ENCODE data around the gene TRMT2B. TPM values are rescaled to one million over a fixed set of nuclear protein-coding genes. Genes with fewer than 3 reads are reported as not detected.
"Not testable (repeated sequence)": the region's sequence is repeated elsewhere in the genome, so short reads cannot be mapped to it uniquely, and the experiment has no call there.

TRMT2B gene
- total and polyA plus RNA-seq, 2 experiments from 2014 or later = 5.4 to 18.6 TPM

DNA sequence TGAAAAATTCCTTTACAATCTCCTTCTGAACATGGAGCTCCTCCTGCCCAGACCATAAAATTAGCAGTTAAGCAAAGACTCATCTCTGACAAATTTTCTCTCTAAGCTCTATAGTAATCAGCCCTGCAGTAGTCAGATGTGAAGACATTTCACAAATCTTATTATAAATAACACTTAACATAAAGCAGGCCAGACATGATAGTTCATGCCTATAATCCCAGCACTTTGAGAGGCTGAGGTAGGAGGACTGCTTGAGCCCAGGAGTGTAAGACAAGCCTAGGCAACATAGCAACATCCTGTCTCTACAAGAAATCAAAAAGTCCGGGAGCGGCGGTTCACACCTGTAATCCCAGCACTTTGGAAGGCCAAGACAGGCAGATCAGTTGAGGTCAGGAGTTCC lies 29.9 kb downstream of the TRMT2B start:
- Histone ChIP-seq H3K79me2 (replicated peaks; ENCODE audit: insufficient read depth) (no peaks in the 10 kb centered on the region), H3K27ac (ENCODE audit: low read depth) (no peak overlapping the region), H3K4me3 (no peak overlapping the region), H3F3A (replicated peaks; ENCODE audit: low read depth) (no peaks in the 10 kb centered on the region), H3K9me2 (ENCODE audit: insufficient read depth) (no peaks in the 10 kb centered on the region), H3K36me3 (ENCODE audit: insufficient read depth) (no peaks in the 10 kb centered on the region), H4K20me1 (replicated peaks; ENCODE audit: insufficient read depth) (no peaks in the 10 kb centered on the region), H3K4me2 (no peak overlapping the region), H3K27me3 (ENCODE audit: insufficient read depth) (no peaks in the 10 kb centered on the region), H2AFZ (no peak overlapping the region), H3K4me1 (ENCODE audit: insufficient read depth) (no peaks in the 10 kb centered on the region)
- no peak for DNase-seq (ENCODE audit: low spot score)
- TF ChIP-seq, protein P1, sequence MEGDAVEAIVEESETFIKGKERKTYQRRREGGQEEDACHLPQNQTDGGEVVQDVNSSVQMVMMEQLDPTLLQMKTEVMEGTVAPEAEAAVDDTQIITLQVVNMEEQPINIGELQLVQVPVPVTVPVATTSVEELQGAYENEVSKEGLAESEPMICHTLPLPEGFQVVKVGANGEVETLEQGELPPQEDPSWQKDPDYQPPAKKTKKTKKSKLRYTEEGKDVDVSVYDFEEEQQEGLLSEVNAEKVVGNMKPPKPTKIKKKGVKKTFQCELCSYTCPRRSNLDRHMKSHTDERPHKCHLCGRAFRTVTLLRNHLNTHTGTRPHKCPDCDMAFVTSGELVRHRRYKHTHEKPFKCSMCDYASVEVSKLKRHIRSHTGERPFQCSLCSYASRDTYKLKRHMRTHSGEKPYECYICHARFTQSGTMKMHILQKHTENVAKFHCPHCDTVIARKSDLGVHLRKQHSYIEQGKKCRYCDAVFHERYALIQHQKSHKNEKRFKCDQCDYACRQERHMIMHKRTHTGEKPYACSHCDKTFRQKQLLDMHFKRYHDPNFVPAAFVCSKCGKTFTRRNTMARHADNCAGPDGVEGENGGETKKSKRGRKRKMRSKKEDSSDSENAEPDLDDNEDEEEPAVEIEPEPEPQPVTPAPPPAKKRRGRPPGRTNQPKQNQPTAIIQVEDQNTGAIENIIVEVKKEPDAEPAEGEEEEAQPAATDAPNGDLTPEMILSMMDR (conservative IDR thresholded peaks at IDR 0.05; ENCODE audit: low read depth in 2 of 2) = no peak
- TF ChIP-seq ZNF331 (CRISPR knock-in tag; IDR thresholded peaks at IDR 0.05; ENCODE audit: low read depth) = no peak
- no peak for TF ChIP-seq EZH2phosphoT487 (IDR thresholded peaks at IDR 0.05; ENCODE audit: unreplicated experiment)
- no peak for TF ChIP-seq NANOG (IDR thresholded peaks at IDR 0.05; ENCODE audit: borderline replicate concordance)
- TF ChIP-seq, protein P2, sequence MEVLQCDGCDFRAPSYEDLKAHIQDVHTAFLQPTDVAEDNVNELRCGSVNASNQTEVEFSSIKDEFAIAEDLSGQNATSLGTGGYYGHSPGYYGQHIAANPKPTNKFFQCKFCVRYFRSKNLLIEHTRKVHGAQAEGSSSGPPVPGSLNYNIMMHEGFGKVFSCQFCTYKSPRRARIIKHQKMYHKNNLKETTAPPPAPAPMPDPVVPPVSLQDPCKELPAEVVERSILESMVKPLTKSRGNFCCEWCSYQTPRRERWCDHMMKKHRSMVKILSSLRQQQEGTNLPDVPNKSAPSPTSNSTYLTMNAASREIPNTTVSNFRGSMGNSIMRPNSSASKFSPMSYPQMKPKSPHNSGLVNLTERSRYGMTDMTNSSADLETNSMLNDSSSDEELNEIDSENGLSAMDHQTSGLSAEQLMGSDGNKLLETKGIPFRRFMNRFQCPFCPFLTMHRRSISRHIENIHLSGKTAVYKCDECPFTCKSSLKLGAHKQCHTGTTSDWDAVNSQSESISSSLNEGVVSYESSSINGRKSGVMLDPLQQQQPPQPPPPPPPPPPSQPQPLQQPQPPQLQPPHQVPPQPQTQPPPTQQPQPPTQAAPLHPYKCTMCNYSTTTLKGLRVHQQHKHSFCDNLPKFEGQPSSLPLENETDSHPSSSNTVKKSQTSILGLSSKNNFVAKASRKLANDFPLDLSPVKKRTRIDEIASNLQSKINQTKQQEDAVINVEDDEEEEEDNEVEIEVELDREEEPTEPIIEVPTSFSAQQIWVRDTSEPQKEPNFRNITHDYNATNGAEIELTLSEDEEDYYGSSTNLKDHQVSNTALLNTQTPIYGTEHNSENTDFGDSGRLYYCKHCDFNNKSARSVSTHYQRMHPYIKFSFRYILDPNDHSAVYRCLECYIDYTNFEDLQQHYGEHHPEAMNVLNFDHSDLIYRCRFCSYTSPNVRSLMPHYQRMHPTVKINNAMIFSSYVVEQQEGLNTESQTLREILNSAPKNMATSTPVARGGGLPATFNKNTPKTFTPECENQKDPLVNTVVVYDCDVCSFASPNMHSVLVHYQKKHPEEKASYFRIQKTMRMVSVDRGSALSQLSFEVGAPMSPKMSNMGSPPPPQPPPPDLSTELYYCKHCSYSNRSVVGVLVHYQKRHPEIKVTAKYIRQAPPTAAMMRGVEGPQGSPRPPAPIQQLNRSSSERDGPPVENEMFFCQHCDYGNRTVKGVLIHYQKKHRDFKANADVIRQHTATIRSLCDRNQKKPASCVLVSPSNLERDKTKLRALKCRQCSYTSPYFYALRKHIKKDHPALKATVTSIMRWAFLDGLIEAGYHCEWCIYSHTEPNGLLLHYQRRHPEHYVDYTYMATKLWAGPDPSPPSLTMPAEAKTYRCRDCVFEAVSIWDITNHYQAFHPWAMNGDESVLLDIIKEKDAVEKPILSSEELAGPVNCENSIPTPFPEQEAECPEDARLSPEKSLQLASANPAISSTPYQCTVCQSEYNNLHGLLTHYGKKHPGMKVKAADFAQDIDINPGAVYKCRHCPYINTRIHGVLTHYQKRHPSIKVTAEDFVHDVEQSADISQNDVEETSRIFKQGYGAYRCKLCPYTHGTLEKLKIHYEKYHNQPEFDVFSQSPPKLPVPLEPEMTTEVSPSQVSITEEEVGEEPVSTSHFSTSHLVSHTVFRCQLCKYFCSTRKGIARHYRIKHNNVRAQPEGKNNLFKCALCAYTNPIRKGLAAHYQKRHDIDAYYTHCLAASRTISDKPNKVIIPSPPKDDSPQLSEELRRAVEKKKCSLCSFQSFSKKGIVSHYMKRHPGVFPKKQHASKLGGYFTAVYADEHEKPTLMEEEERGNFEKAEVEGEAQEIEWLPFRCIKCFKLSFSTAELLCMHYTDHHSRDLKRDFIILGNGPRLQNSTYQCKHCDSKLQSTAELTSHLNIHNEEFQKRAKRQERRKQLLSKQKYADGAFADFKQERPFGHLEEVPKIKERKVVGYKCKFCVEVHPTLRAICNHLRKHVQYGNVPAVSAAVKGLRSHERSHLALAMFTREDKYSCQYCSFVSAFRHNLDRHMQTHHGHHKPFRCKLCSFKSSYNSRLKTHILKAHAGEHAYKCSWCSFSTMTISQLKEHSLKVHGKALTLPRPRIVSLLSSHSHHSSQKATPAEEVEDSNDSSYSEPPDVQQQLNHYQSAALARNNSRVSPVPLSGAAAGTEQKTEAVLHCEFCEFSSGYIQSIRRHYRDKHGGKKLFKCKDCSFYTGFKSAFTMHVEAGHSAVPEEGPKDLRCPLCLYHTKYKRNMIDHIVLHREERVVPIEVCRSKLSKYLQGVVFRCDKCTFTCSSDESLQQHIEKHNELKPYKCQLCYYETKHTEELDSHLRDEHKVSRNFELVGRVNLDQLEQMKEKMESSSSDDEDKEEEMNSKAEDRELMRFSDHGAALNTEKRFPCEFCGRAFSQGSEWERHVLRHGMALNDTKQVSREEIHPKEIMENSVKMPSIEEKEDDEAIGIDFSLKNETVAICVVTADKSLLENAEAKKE (CRISPR knock-in tag; IDR thresholded peaks at IDR 0.05) = no peak
- TF ChIP-seq EZH2 (IDR thresholded peaks at IDR 0.05; ENCODE audit: low read depth, unreplicated experiment) = no peak
- no peak for TF ChIP-seq POLR2AphosphoS5 (IDR thresholded peaks at IDR 0.05; ENCODE audit: low read depth)
- TF ChIP-seq STAT1 (IDR thresholded peaks at IDR 0.05; ENCODE audit: unreplicated experiment) = no peak
- TF ChIP-seq CREB1 (CRISPR knock-in tag; IDR thresholded peaks at IDR 0.05; ENCODE audit: low read depth) = no peak
- TF ChIP-seq JUNB (IDR thresholded peaks at IDR 0.05; ENCODE audit: unreplicated experiment) = no peak
- TF ChIP-seq, protein P3, sequence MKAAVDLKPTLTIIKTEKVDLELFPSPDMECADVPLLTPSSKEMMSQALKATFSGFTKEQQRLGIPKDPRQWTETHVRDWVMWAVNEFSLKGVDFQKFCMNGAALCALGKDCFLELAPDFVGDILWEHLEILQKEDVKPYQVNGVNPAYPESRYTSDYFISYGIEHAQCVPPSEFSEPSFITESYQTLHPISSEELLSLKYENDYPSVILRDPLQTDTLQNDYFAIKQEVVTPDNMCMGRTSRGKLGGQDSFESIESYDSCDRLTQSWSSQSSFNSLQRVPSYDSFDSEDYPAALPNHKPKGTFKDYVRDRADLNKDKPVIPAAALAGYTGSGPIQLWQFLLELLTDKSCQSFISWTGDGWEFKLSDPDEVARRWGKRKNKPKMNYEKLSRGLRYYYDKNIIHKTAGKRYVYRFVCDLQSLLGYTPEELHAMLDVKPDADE (IDR thresholded peaks at IDR 0.05) = no peak
- no peak for TF ChIP-seq ZNF114 (CRISPR knock-in tag; IDR thresholded peaks at IDR 0.05)
- Mint-ChIP-seq H3K27ac (no peak overlapping the region), H3K4me1 (no peaks in the 10 kb centered on the region), H3K4me3 (no peak overlapping the region), H3K36me3 (ENCODE audit: low read depth) (peaks cover 26% of the 10 kb centered on the region; the same call in 2 of the 3 replicates), H3K9me3 (no peaks in the 10 kb centered on the region), H3K27me3 (ENCODE audit: insufficient read depth, low read depth, poor library complexity) (no peaks in the 10 kb centered on the region)
- ATAC-seq = no peak

DNA sequence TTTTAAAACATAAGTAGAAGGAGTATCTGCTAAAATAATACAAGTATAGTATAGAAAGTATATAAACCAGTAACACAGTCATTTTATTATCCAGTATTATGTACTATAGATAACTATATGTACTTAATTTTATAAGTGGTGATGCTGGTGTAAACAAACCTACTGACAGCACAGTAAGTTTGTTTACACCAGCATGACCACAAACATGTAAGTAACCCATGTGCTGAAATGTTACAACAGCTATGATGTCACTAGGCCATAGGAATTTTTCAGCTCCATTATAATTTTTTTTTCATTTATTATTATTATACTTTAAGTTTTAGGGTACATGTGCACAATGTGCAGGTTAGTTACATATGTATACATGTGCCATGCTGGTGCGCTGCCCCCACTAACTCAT lies 39.9 kb downstream of the TRMT2B start:
- peaks cover 30% of the 10 kb centered on the region; the same call in 2 of the 3 replicates for H3K36me3 Mint-ChIP-seq (ENCODE audit: low read depth)

More for the DNA sequence above, 39.9 kb downstream of the TRMT2B start:
- not testable (repeated sequence) for H2AFZ ChIP-seq; H3F3A ChIP-seq (replicated peaks; ENCODE audit: low read depth); H3K4me2 ChIP-seq; ATAC-seq; H3K27me3 Mint-ChIP-seq (ENCODE audit: insufficient read depth, low read depth, poor library complexity); H3K9me3 Mint-ChIP-seq; H4K20me1 ChIP-seq (replicated peaks; ENCODE audit: insufficient read depth); H3K4me1 Mint-ChIP-seq; H3K79me2 ChIP-seq (replicated peaks; ENCODE audit: insufficient read depth); H3K27me3 ChIP-seq (ENCODE audit: insufficient read depth); H3K27ac ChIP-seq (ENCODE audit: low read depth); H3K4me1 ChIP-seq (ENCODE audit: insufficient read depth); H3K9me2 ChIP-seq (ENCODE audit: insufficient read depth); DNase-seq (ENCODE audit: low spot score); H3K4me3 Mint-ChIP-seq; H3K36me3 ChIP-seq (ENCODE audit: insufficient read depth); H3K27ac Mint-ChIP-seq; H3K4me3 ChIP-seq
